ENCODE data around the gene ICA1L.

DNA sequence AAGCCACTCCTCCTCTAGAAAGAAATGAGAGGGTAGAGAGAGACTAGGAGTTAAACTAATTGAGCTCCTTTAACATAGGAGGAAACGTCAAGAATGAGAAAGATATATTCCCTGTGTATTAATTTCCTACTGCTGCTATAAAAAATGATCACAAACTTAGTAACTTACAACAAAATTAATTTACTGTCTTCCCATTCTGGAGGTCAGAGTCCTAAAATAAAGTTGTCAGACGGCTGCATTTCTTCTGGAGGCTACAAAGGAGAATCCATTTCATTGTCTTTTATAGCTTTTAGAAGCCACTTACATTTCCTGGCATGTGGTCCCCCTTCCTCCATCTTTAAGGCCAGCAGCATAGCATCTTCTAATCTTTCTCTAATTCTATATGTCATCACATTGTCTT, 26.9 kb downstream of the ICA1L start:
- no peak for TF ChIP-seq EZH2 (IDR thresholded peaks at IDR 0.05; ENCODE audit: insufficient read depth, low read length)
- TF ChIP-seq, protein P1, sequence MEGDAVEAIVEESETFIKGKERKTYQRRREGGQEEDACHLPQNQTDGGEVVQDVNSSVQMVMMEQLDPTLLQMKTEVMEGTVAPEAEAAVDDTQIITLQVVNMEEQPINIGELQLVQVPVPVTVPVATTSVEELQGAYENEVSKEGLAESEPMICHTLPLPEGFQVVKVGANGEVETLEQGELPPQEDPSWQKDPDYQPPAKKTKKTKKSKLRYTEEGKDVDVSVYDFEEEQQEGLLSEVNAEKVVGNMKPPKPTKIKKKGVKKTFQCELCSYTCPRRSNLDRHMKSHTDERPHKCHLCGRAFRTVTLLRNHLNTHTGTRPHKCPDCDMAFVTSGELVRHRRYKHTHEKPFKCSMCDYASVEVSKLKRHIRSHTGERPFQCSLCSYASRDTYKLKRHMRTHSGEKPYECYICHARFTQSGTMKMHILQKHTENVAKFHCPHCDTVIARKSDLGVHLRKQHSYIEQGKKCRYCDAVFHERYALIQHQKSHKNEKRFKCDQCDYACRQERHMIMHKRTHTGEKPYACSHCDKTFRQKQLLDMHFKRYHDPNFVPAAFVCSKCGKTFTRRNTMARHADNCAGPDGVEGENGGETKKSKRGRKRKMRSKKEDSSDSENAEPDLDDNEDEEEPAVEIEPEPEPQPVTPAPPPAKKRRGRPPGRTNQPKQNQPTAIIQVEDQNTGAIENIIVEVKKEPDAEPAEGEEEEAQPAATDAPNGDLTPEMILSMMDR (IDR thresholded peaks at IDR 0.05; ENCODE audit: insufficient read depth, low read depth, low read length): no peak

Data from astrocyte (in vitro differentiated cells and primary cell).